Endometrial microvascular endothelial cells (primary cell): Measurements from ENCODE around the gene DACT2. TPM values are rescaled to one million over a fixed set of nuclear protein-coding genes. Genes with fewer than 3 reads are reported as not detected.

Source experiments
- in situ Hi-C: cut with HindIII; loops from 2 replicates; pipeline ENCODE4 v1.10.0; 2017; ENCODE audit warnings: low sequenced_read_pairs, low pct_unique_long_range_greater_than_20kb; ENCODE audit errors: inconsistent ontology term
- total RNA-seq: library from RNA; depleted of rRNA; stranded (reverse); fragments of >200 nt; gene quantifications from one replicate; pipeline ENCODE4 v1.2.3, GENCODE V29; 2015; ENCODE audit errors: inconsistent ontology term

Gene DACT2
- total RNA-seq, 1 donor from 2014 or later: not detected

DNA sequence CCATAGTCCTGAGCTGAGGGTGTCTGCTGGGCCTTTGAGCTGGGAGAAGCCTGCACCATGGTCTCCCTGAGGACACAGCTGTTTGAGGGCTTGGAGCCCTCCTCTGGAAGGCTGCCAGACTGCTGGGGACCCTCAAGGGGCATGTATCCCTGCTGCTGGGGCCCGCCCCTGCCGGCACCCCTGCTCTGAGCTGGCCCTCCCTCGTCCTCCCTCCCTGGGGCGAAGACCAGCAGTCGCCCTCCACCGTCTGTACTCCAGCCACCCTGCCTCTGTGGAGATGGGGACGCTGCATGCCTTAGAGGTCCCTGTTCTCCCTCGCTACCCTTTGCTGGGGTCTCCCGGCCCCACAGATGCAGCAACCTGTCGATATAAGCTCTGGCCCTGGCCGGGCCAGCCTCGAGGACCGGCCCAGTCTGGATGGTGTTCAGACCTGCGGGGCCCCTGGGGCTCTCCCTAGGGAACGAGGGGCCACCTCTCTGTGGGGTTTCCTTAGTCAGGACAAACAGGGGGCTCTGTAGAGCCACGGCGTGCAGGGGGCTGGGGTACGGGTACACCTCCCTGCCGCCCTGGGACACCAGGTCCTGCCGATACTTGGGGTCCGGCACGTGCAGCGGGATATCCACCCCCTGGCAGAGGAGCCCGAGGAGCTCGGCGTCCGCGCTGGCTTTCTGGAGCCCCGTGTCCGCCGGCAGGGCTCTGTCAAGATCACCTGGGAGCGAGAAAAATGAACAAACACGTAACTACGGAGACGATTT, 11.0 kb downstream of the DACT2 start:
- in situ Hi-C loops: no loop called here

- in situ Hi-C loops: no loop called here
These were observed 11.9 kb downstream of the DACT2 start for GRCh38 chr6:168307695-168308021.

DNA sequence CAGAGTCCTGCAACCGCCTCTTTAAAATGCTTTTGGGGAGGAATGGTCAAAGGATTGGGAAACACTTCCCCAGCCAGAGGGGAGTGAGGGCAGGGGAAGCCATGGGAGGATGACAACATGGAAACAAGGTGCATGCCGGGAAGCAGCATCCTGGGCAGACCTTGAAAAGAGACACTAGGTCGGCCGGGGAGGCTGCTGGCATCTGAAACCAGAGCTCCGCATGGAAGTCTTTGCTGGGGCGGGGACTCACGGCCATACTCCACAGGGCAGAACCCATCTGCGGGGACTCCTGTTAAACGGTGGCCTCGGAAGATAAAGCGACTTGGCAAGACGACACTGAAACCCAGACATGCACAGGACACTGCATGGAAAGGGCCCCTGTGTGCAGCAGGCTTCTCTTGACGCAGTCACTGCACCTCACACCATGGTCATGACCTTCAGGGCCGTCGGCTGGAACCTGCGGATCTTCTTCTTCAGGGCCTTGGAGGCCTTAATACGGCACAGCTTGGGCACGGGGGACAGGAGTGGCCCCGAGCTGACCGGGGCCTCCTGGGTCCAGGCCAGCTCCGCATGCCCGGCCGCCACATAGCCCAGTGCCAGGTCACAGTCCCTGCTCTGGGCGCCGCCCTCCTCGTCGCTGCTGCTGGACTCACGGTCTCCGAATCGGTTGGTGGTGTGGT, 12.4 kb downstream of the DACT2 start:
- in situ Hi-C loops: no loop called here

- in situ Hi-C loops: no loop called here
These were observed 13.7 kb downstream of the DACT2 start for GRCh38 chr6:168305863-168306262.

DNA sequence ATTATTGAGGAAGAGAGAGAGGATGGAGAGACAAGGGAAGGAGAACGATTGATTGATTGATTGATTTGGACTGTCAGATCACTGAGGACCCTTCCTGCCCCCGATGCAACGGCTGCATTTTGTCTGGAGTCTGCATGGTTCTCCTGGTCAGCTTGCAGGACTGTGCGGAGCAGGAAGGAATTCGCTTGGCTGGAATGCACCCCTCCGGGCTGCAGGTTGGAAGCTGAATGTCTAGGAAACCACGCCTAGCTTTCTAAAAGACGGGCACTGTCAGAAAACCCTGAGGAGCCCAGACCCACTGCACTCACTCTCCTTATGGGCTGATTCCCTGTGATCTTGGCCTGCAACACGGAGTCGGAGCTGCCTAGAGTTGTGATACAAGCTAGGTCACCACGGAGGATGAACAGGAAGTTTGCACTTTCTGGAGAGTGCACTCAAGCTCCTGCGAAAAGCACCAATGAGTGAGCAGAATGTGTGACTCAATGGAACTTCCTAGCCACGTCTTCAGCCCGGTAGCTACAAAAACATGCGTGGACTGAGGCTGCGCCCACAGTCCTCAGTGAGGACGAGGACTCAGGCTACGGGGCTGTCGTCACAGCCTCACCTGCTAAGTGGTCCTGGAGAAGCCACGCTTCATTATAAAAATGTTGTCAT, 14.4 kb downstream of the DACT2 start:
- in situ Hi-C loops: no loop called here

- in situ Hi-C loops: no loop called here
These were observed 14.9 kb downstream of the DACT2 start for GRCh38 chr6:168304752-168305015.

- in situ Hi-C loops: no loop called here
These were observed 15.4 kb downstream of the DACT2 start for GRCh38 chr6:168303982-168304751.

- in situ Hi-C loops: no loop called here
These were observed 17.0 kb downstream of the DACT2 start for GRCh38 chr6:168302534-168302933.

DNA sequence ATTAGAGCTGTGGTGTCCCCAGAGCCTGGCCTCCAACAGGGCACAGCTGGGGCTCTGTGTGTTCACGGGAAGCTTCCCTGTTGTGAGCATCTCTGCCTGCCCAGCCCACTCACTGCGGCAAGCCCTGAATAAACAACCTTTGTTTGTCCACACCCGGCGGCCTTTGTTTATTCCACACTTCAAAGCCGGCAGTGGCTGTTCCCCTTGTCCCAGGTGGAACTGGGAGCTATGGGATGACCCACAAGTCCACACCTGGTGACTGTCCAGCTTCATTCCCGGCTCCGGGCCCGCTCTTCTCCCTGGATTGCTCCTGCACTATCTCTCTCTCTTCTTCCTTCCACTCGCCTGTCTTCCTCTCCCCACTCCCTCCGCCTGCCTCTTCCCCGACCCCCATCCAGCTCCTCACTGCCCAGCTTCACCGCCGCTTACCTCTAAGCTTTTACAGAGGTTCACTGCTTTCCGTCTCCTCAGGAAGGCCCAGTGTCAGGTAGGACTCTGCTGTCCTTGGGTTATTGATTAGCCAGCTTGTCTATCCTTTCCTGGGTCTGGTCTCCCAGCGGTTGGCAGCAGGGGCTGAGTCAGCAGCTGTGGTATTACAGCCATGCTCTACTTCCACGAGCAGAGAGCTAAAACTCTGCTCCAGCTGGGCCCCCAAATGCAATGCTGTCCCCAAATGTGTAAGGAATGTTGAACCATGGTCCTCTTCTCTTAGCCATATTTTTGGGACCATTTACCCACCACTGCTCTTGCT, 17.8 kb downstream of the DACT2 start:
- in situ Hi-C loops: no loop called here

DNA sequence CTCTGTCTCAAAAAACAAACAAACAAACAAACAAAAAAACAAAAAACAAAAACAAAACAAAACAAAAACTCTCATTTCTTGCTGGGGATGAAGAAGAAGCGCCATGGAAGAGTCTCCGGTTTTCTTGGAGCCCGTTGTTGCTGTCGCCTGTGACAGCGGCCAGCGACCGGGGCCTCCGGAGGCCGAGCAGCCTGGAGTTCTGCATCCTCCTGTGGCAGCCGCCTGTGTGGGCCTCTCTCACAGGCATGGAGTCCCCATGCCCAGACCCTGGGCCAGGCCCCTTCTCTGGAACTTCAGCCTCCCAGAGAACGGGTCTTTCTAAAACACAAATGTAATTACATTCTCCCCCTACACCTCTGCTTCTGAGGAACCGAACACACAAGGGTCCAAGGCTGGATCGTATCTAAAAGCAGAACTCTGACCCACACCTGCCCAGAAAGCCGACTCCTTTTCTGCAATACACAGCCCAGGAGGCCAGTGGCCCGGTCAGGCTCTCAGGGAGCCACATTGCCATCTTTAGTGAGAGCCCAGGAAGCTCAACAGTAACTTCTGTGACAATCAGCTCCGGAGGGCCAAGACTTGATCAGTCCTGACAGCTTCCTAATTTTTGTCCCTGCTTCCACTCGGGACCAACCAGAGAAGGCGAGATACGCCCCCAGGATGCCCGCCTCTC, 18.5 kb downstream of the DACT2 start:
- in situ Hi-C loops: no loop called here

DNA sequence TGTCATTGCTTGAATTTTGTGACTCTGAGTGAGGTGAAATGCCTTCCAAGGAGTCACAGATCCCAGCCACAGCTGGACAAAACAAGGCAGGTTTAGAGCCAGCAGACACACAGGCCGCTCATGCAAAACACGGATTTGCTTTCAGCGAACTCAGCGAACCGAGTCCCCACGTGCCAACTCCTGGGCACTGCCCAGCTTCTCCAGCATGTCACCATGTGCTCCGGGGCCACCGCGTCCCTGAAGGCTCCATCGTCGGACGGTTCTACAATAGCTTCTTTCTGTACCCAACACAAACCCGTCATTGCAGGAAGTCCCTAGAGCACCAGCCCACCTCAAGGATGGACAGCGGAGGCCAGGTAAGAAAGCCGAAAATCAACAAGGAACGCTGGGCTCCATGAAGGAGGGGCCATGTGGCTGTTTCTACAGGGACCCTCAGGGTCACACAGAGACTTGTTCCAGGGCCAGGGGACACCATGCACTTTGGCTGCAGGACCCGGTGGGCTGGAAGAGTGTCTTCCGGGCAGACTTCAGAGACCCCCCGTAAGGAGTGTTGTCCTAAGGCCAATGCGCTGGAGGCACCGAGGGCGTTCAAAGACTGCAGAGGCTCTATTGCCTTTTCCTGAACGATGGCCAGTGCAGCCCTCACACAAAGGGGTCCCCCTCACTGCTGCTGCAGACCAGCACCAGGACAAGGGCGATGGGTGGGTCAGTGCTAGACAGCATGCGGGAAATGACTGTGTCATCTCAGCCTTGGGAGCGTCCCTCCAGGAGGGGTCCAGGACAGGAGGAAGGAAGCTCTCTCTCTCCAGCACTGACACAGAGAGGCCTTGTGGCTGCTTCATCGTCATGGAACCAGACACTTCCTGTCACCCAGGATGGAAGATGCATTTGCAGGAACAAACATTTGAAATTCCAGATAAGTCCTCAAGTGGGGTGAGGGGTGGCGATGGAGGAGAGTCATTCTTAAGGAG, 19.8 kb downstream of the DACT2 start:
- in situ Hi-C loops: no loop called here

- in situ Hi-C loops: no loop called here
These were observed 21.9 kb downstream of the DACT2 start for GRCh38 chr6:168297643-168298042.

DNA sequence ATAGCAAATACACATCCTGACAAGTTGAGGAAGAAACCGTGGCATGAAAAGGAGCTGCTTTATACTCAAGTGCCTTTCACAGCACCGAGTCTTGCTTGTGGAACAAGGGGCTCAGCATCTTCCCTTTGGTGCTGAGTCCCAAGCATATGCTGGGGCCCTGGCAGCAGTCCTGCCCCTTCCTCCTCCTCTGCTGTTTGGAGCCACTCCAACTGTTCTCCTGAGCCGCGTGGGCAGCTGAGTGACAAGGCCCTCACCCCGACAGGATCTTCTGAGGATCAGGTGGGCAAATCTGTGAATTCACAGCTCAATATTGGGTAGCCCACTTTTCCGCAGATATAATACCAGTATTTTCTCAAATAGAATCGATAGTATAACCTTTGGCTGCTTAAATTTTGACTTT, 24.7 kb downstream of the DACT2 start:
- in situ Hi-C loops: no loop called here

DNA sequence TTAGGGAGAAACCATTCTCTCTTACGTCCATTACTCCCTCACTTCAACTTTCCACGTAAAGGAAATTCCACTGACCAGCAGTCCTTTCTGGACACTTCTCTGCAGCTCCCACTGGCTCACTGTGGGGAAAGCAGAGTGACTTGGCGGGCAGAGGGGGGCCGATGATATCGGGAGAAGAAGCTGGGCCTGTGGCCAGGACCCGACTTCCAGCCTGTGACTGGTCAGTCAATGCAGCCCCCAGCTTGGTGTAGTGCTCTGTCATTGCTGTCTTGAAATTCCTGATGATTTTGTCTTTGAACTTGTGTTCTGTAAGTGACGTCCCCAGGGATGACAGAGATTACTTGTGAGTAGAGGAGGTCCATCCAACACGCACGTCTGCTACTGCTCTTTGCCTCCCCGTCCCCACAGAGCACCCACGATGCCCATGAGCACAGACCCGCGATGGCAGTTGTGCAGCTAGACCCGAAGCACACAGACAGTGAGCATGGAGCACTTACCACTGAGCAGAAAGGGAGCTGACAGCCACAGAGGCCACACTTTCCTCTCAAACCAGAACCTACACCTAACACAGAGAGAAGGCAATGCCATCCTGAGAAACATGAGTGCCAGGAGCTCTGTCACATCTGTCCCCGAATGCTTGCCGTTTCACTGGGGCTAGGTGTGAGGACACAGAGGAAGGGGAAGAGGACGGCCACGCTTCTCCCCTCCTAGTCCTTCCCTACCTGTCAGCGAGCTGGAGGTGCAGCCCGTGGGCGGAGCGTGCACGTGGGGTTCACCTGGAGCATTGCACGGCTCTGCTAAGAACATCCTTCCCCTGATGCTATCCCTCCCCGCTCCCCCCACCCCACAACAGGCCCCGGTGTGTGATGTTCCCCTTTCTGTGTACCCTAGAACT, 25.7 kb downstream of the DACT2 start:
- in situ Hi-C loops: no loop called here

GRCh38 chr6:168292826-168293225, 26.8 kb downstream of the DACT2 start:
- in situ Hi-C loops: no loop called here

DNA sequence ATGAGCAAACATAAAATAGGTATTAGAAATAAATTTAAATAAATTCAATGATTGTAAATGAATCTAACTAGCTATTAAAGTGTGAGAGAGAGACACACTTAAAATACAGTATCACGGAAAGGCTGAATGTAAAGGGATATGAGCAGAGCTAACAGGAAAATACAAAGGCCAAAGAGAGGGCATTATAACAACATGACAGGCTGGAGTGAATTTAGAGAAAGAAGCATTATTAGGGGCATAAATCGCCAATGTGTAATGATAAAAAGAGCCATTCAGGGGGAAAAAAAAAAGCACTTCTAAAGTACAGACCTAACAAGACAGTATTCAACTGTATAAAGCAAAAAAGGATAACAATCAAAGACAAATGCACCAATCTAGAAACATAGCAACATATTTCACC, 28.1 kb downstream of the DACT2 start:
- in situ Hi-C loops: no loop called here

DNA sequence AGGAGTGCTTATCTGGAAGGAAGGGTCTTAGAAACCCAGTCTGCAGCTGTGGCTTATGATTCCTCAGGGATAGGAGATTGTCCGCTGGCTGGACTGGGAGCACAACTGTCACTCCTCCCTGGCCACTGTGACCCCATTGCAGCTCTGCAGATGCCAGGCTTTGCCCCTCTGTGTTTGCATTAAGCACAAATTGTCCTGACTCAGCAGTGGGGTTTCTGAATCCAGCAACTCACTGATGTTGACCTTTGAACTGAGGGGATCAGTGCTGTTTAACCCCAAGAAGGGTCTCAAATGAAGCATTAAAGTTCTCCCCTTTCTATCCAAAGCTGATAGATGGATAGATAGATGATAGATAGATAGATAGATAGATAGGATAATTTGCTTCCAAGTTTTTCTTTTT, 29.5 kb downstream of the DACT2 start:
- in situ Hi-C loops: no loop called here
